Measurements from ENCODE around the gene CACHD1.
A peak's percentile ranks its signal among the peaks of the same experiment; 100 is the strongest.

CACHD1 gene

GRCh38 chr1:64471218-64472039 is 1.5 kb downstream of the CACHD1 start:
- peak in 38 of 42 donors; percentile 9 to 76 (median 48) for DNase-seq

GRCh38 chr1:64472040-64472376 is 2.1 kb downstream of the CACHD1 start:
- intact Hi-C loops (cut with DNase I), result no loop called here
- DNase-seq, result no peak

More at GRCh38 chr1:64471218-64472039, 1.5 kb downstream of the CACHD1 start:
- intact Hi-C loops (cut with DNase I), result no loop called here

GRCh38 chr1:64472805-64473204 is 2.9 kb downstream of the CACHD1 start:
- intact Hi-C loops (cut with DNase I), result no loop called here
- DNase-seq, result no peak

GRCh38 chr1:64473367-64473766 is 3.4 kb downstream of the CACHD1 start:
- intact Hi-C loops (cut with DNase I), result no loop called here
- DNase-seq, result no peak

- intact Hi-C loops (cut with DNase I), result no loop called here
- DNase-seq, result no peak
Measured at GRCh38 chr1:64474133-64474532, 4.2 kb downstream of the CACHD1 start.

GRCh38 chr1:64474665-64475439 is 4.9 kb downstream of the CACHD1 start:
- DNase-seq, result peak in 9 of 42 donors; percentile 11 to 44 (median 23)
- intact Hi-C loops (cut with DNase I), result no loop called here

- DNase-seq, result peak in 6 of 42 donors; percentile 19 to 61 (median 28)
- intact Hi-C loops (cut with DNase I), result no loop called here
Measured at GRCh38 chr1:64476251-64476952, 6.5 kb downstream of the CACHD1 start.

GRCh38 chr1:64478594-64479470 is 8.9 kb downstream of the CACHD1 start:
- DNase-seq, result no peak
- intact Hi-C loops (cut with DNase I), result no loop called here

GRCh38 chr1:64479874-64480273 is 9.9 kb downstream of the CACHD1 start:
- intact Hi-C loops (cut with DNase I), result no loop called here
- no peak for DNase-seq

GRCh38 chr1:64480999-64481772 is 11.3 kb downstream of the CACHD1 start:
- intact Hi-C loops (cut with DNase I), result no loop called here
- DNase-seq, result peak in 1 of 42 donors; percentile 10

- no peak for DNase-seq
- intact Hi-C loops (cut with DNase I), result no loop called here
Measured at GRCh38 chr1:64482128-64482527, 12.2 kb downstream of the CACHD1 start.

- intact Hi-C loops (cut with DNase I), result no loop called here
- no peak for DNase-seq
Measured at GRCh38 chr1:64482720-64483119, 12.8 kb downstream of the CACHD1 start.

- intact Hi-C loops (cut with DNase I), result no loop called here
- DNase-seq, result no peak
Measured at GRCh38 chr1:64483731-64484414, 13.9 kb downstream of the CACHD1 start.

GRCh38 chr1:64484651-64485050 is 14.7 kb downstream of the CACHD1 start:
- intact Hi-C loops (cut with DNase I), result no loop called here
- no peak for DNase-seq

- DNase-seq, result no peak
- intact Hi-C loops (cut with DNase I), result no loop called here
Measured at GRCh38 chr1:64486193-64486592, 16.3 kb downstream of the CACHD1 start.

GRCh38 chr1:64487061-64487460 is 17.1 kb downstream of the CACHD1 start:
- no peak for DNase-seq
- intact Hi-C loops (cut with DNase I), result no loop called here

- intact Hi-C loops (cut with DNase I), result no loop called here
- DNase-seq, result no peak
Measured at GRCh38 chr1:64488862-64489261, 18.9 kb downstream of the CACHD1 start.

- no peak for DNase-seq
- intact Hi-C loops (cut with DNase I), result no loop called here
Measured at GRCh38 chr1:64489707-64490106, 19.8 kb downstream of the CACHD1 start.

Data from head of caudate nucleus (tissue), 42 donors.